GM18907 (cell line): ENCODE results near the gene ABHD17A.

ENCODE experiments used
- ATAC-seq: cut with Tn5 transposase; IDR thresholded peaks from one replicate; pipeline ENCODE4 v1.9.1; 2021; ENCODE audit warnings: mild to moderate bottlenecking, moderate library complexity; ENCODE audit not compliant: unreplicated experiment

The ABHD17A gene

DNA sequence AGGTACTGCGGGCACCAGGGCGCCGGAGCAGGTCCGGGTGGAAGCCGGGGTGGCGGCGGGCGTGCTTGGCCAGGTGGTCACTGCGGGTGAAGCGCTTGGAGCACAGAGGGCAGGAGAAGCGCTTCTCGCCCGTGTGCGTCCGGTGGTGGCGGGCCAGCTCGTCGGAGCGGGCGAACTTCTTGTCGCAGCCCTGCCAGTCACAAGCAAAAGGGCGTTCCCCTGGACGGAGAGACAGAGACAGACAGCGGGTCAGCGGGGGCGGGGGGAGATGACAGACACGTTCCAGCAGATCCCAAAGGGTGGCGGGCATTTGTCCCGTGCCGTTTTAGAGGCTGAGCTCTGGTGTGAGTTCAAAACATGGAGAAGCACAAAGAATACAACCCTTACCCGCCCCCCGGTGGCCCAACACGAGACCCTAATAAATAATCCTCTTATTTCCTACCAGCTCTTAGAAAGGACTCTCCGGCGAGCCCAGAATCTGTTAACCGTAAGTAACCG, 30.7 kb downstream of the ABHD17A start:
- no peak for ATAC-seq

DNA sequence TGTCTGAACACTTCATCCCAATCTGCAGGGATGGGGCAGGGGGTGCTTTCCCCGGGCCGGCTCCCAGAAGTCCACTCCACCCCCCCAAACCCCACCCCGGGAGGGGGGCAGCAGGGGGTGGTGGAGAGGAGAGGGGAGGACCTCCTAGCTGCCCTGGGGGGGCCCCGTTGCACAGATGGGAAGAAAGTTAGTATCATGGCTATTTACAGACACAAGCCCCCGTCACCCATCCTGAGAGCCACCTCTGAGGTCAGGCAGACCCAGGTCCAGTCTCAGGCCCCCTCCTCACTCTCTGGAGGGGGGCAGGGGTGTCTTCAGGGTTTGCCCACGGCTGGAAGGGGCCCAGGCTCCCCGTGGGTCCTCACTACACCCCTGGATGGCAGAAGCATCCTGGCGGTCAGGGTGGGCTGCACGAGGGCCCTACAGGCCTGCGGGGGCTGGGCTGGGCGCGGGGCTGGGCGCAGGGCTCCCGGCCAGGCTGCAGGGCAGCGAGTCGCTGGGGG, 31.2 kb downstream of the ABHD17A start:
- ATAC-seq: no peak

DNA sequence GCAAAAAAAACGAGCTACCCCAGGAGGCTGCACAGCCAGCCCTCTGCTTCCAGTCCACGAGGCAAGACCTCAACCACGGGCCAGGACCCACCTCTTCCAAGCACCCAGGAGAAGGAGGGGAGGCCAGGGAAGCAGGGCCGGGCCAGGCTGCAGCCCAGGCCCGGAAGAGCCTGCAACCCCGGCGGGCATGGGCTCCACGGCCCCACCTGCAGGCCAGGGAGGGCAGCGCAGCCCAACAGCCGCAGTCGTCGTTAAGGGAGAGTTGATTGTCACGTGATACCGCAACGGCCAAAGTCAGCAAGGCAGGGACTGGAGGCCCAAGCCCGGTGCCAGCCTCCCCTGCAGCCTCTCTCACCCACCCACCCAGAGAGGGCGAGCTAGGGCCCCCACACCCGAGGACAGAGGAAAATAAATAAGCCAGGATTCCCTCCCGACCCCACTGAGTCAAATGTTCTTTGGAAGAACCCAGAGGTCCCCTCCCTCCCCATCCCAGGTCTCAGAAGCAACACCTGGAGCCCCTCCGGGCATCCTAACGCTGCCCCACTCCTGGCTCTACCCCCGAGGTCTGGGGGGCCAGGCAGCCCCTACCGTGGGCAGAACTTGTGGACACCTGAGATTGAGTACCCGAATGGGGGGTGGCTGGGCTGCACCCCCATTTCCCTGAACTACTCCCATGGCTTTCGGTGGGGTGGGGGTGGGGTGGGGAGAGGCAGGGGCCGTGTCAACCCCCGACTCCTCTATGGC, 31.8 kb downstream of the ABHD17A start:
- ATAC-seq: no peak

DNA sequence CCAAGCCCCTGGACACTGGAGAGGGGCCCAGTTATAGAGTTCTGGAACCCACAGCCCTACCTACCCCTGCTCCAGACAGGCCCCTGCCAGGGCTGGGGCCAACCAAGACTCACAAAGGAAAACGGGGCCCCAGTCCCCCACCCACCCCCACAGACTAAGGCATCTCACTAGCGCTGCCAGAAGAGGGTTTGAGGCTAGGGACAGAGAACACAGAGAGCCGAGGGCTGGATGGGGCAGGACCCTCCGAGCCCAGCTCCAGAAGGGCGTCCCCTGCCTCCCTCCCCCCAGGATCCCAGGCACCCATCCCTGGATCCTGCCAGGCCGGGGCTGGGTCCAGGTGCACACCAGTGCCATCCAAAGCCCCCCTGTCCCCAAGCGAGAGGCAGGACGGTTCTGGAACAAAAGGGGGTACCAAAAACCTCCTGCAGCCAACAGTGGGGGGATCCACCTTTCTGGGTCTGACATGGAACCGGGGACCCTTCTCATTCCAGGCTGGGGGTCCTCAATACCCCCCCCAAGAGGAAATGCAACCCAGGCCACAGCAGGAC, 32.6 kb downstream of the ABHD17A start:
- ATAC-seq: no peak

- ATAC-seq: no peak
Measured at GRCh38 chr19:1851654-1852580, 33.4 kb downstream of the ABHD17A start.

- no peak for ATAC-seq
Measured at GRCh38 chr19:1850809-1851653, 34.3 kb downstream of the ABHD17A start.

- no peak for ATAC-seq
Measured at GRCh38 chr19:1849886-1850398, 35.4 kb downstream of the ABHD17A start.

DNA sequence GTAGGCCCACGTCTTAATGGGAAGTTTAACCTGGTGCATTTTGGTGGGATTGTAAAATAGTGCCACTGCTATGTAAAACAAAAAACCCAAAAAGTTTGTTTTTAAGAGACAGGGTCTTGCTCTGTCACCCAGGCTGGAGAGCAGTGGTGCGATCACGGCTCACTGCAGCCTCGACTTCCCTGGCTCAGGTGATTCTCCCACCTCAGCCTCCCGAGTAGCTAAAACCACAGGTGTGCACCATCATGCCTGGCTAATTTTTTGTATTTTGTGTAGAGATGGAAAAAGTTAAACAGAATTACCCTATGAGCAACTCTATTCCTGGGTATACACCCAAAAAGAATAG, 36.2 kb downstream of the ABHD17A start:
- ATAC-seq: no peak

GRCh38 chr19:1848399-1849131, 36.7 kb downstream of the ABHD17A start, which contains the start of gene REXO1:
Gene REXO1 (minus strand): TSS chr19:1848483. CDS start chr19:1848358, 125 bp downstream.
- peak; percentile 66 for ATAC-seq

DNA sequence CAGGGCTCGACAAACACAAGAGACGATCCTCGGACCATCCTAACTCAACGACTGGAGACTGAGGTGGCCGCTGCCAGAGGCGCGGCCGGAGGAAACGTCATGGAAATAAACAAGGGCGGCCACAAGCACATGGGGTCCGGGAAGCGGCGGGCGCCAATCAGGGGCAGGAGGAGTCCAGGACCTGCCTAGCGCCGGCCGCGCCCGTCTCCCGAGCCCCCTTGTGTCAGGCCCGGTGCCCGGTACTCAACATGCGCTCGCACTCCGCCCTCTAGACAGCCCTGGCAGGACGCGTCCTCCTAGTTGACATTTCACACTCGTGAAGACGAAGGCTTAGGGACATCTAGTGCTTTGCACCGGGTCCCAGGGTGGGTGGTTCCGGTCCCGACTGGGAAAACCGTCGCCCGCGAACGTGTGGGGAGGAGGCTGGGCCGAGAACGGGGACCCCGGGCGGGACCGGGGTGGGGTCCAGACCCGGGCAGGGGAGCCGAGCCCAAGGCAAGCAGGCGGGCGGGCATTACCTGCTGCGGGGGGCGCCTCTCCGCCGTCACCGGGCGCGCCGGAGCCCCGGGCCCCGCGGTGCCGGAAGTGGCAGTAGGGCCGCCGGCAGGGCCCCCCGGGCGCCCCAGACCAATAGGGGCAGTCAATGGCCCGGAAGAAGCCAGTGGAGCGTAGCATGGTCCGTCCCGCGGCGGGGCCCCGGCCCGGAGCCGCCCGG, 37.5 kb downstream of the ABHD17A start:
- peak; percentile 26 for ATAC-seq

DNA sequence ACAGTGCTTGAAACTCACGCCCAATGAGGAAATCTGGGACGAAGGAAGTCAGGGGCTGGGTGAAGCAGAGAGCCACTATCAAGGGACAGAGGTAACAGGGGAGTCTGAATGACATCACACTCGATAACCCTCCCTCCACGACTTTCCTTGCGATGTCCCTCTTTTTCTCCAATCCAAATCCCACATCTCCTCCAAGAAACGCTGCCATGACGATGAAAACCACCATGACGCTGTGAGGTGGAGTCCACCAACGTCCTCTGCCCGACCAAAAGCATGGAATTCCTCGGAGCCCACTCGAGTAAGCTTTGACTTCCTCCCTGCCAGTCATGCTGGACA, 38.0 kb downstream of the ABHD17A start:
- no peak for ATAC-seq

GRCh38 chr19:1846517-1847204, 38.6 kb downstream of the ABHD17A start:
- ATAC-seq: no peak

DNA sequence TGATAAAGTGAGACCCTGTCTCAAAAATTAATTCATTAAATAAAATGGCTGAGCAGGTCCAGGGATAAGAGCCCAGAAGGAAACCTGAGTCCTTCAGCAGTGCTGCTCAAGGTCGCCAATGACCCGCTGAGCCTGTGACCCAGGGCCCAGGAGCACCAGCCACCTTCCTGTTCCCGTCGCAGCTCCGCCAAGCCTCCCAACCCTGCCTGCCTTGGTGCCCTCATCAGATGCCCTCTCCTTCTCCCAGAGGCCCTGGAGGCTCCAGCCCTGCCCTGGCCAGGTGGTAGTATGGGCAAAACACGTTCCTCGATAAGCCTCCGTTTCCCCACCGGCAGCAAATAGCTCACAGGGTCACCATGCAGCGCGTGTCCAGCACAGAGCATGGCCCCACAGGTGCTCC, 39.7 kb downstream of the ABHD17A start:
- ATAC-seq: no peak

DNA sequence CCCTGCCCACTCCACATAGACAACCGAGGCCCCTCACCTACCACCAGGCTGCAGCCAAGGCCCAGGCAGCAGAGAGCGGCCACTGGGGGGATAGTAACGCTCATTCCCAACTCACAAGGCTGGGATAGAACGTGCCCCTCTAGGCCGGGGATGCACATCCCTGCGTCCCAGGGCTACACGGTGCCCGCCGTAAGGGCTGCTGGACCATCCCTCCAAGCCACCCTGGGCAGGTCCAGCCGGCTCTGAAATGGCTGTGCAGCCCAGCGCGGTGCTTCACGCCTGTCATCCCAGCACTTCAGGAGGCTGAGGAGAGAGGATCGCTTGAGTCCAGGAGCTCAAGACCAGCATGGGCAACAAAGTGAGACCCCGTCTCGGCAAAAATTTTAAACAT, 40.2 kb downstream of the ABHD17A start:
- ATAC-seq: no peak

DNA sequence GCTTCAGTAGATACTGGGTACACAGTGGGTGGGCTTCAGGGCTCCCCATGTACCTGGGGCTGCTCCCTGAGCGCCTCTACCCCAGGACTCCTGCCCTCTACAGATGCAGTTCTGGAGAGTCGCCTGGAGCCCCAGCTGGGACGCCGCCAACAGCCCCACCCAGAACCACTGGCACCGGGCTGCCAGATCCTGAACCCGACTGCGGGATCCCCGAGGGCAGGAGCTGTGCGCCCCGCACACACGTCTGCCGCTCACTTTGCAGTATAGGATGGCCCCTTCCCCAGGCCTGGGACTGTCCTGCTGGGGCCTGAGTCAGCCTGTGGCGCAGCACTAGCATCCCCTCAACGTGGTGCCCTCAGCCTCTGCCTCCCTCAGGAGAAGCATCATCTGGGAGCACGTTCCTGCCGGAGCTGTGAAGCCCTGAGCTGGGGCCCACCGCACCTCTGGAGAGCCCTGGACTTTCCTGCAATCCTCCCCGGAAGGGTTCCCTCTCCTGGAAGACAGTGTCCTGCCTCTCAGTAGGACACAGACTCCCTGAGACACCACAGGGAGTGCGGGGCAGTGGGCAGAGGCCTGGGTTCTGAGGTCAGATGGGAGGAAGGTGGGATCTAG, 40.7 kb downstream of the ABHD17A start:
- no peak for ATAC-seq

- no peak for ATAC-seq
Measured at GRCh38 chr19:1843646-1844394, 41.5 kb downstream of the ABHD17A start.

- no peak for ATAC-seq
Measured at GRCh38 chr19:1843116-1843515, 42.2 kb downstream of the ABHD17A start.
